Immature natural killer cell (primary cell): ENCODE data around the gene ABHD8. TPM values are rescaled to one million over a fixed set of nuclear protein-coding genes. Genes with fewer than 3 reads are reported as not detected.
A peak's percentile ranks its signal among the peaks of the same experiment; 100 is the strongest.

Experiments used
- DNase-seq, 3 donors: peaks; one replicate each; pipeline ENCODE4 v3.0.0; 2022; ENCODE audit warnings: mixed read lengths in 1 of 3
- H3K27ac Mint-ChIP-seq, 6 donors: one replicate each; pipeline ENCODE4 v1.8.0; 2020; ENCODE audit warnings: mixed read lengths in 6 of 6, mild to moderate bottlenecking in 5 of 6, inconsistent platforms in 4 of 6, moderate library complexity in 3 of 6
- H3K27me3 Mint-ChIP-seq, 3 donors: one replicate each; pipeline ENCODE4 v1.8.0; 2020 to 2021; ENCODE audit warnings: low read depth in 3 of 3, mild to moderate bottlenecking in 3 of 3, mixed read lengths in 3 of 3, moderate library complexity in 3 of 3, inconsistent platforms in 1 of 3
- H3K36me3 Mint-ChIP-seq, 3 donors: one replicate each; pipeline ENCODE4 v1.8.0; 2020; ENCODE audit warnings: mixed read lengths in 3 of 3, inconsistent platforms in 2 of 3, mild to moderate bottlenecking in 2 of 3
- H3K4me1 Mint-ChIP-seq, 2 donors: one replicate each; pipeline ENCODE4 v1.8.0; 2020; ENCODE audit warnings: inconsistent platforms in 2 of 2, mild to moderate bottlenecking in 2 of 2, mixed read lengths in 2 of 2, moderate library complexity in 1 of 2
- H3K4me3 Mint-ChIP-seq, 5 donors: one replicate each; pipeline ENCODE4 v1.8.0; 2020; ENCODE audit warnings: mild to moderate bottlenecking in 5 of 5, mixed read lengths in 5 of 5, inconsistent platforms in 3 of 5, moderate library complexity in 3 of 5
- H3K9me3 Mint-ChIP-seq, 6 donors: one replicate each; pipeline ENCODE4 v1.8.0; 2020; ENCODE audit warnings: mild to moderate bottlenecking in 6 of 6, mixed read lengths in 6 of 6, inconsistent platforms in 4 of 6, moderate library complexity in 3 of 6
- polyA plus RNA-seq, 3 donors: library from polyadenylated mRNA; unstranded; fragments of 300-500 nt; fragmentation: Illumina TruSeq; gene quantifications; one replicate each; pipeline ENCODE4 v1.2.3, GENCODE V29; 2021

Gene ABHD8
- polyA plus RNA-seq, 3 donors from 2014 or later, result 7.5 to 10.3 (median 8.3) TPM

DNA sequence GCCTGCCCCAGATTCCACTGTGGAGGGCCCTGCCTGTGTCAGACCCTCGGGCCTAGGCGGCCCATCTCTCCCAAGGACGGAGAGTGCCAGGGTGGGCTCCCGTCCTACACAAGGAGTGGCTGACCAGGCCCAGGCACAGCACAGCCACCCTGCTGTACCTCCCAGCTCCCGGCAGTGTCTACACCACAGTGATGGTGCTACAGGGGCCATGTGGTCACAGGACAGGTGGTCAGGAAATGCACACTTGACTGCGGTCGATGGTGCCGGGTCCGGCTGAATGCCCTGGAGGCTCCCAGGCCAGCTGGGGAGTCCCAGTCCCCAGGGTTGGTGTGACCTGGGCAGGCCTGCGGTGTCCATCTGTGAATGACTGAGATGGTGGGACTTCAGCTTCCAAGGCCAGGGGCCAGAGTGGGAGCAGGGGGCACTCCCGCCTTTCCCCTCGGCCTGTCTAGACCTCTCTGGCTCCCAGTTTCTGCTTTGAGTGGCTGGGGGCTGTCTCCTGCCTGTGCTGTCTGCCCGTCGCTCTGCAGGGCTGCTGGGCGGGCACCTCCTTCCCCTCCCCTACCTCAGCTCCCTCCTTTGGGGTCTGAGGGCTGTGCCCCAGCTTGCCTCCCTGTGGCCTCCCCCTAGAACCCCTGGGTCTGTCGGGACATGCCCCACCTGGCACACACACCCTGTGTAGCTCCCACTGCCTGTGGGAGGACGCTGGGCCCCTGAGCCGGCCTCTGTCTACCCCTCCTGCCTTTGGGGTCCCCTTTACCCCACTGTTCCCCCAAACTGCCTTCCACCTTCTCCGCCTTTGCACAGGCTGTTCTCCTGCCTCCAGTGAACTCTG lies 18.6 kb upstream of the ABHD8 start:
- Mint-ChIP-seq H3K9me3 (no peaks in the 10 kb centered on the region), H3K27me3 (peaks cover 2 to 7% (median 2%) of the 10 kb centered on the region in 3 donors), H3K4me3 (no peak overlapping the region), H3K36me3 (peaks cover 0 to 13% (median 4%) of the 10 kb centered on the region in 3 donors), H3K4me1 (peaks cover 0 to 6% of the 10 kb centered on the region in 2 donors), H3K27ac (no peak overlapping the region)
- no peak for DNase-seq

DNA sequence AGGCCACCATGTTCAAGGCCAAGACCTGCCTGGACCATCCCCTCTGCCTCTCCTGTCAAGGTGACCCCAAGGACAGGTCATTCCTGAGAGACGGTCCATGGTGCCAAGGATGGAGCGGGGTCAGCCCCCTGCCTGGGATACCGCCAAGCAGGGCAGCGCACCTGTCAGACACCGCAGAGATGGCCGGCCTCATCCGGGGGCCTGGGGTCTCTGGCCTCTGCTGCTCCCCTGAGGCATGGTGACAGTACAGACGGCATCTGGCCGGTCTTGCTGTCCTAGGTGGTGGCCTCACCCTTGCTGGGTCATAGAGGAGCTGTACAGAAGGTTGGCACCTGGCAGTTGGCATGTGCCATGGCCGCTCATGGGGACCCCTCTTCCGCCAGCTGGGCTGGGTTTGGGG lies 17.2 kb upstream of the ABHD8 start:
- H3K27me3 Mint-ChIP-seq, result peaks cover 2 to 5% (median 3%) of the 10 kb centered on the region in 3 donors
- no peak overlapping the region for H3K27ac Mint-ChIP-seq
- H3K4me1 Mint-ChIP-seq, result peaks cover 0 to 8% of the 10 kb centered on the region in 2 donors
- no peak overlapping the region for H3K4me3 Mint-ChIP-seq
- DNase-seq, result no peak
- H3K36me3 Mint-ChIP-seq, result peaks cover 0 to 13% (median 4%) of the 10 kb centered on the region in 3 donors
- H3K9me3 Mint-ChIP-seq, result no peaks in the 10 kb centered on the region

DNA sequence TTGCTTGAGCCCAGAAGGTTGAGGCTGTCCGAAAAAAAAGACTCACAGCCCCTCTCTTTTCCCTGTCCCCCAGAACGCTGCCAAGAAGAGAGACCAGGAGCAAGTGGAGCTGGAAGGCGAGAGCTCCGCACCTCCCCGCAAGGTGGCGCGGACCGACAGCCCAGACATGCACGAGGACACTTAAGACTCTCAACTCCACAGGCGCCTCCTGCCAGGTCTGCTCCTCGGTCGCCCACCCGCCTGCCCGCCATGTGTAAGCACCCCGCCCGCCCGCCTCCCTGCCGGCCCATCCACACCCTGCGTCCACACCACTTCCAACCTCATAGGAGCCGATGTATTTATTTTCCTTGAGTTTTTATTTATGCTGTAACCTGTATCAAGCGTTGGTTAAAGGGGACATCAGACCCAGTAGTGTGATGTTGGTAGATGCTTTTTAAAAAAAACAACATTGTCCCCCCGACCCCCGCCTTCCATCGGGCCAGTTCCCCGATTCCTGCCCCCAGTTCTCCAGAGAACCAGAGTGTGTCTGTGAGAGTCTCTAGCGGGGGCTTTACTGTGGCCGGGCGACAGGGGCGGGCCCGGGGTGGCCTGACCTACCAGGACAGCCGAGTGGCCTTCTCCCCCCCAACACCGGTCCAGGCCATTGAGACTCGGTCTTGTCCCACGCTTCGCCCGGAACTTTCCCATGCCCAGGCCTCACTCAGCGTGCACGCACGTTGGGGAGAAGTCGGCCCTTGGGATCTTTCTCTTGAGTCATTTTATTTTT lies 16.4 kb upstream of the ABHD8 start:
- Mint-ChIP-seq H3K4me3 (no peak overlapping the region), H3K9me3 (no peaks in the 10 kb centered on the region), H3K27me3 (peaks cover 2 to 5% (median 3%) of the 10 kb centered on the region in 3 donors), H3K27ac (no peak overlapping the region), H3K36me3 (peaks cover 0 to 13% (median 4%) of the 10 kb centered on the region in 3 donors), H3K4me1 (peaks cover 0 to 8% of the 10 kb centered on the region in 2 donors)
- no peak for DNase-seq

DNA sequence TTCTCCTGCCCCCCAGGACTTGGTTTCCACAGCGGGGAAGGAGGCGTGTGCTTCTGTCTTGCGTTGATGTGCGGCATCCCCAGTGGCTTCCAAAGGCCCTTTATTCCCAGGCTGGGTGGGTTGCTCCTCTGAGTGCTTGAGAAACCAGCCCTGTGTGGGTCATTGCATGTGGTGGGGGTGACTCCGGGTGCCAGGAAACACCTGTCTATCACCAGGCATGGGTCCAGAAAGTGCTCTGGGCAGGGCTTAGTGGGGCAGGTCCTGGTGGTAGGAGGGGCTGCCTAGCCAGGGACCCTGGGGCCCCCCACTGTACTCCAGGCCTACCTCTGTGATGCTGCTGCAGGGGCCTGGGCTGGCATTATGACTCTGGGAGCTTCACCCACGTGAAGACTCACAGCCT lies 15.7 kb upstream of the ABHD8 start:
- peaks cover 0 to 8% of the 10 kb centered on the region in 2 donors for H3K4me1 Mint-ChIP-seq
- no peak for DNase-seq
- peaks cover 2 to 5% (median 3%) of the 10 kb centered on the region in 3 donors for H3K27me3 Mint-ChIP-seq
- H3K4me3 Mint-ChIP-seq, result no peak overlapping the region
- peaks cover 0 to 13% (median 4%) of the 10 kb centered on the region in 3 donors for H3K36me3 Mint-ChIP-seq
- H3K27ac Mint-ChIP-seq, result no peak overlapping the region
- no peaks in the 10 kb centered on the region for H3K9me3 Mint-ChIP-seq

- H3K36me3 Mint-ChIP-seq, result no peaks in the 10 kb centered on the region
- no peak overlapping the region for H3K27ac Mint-ChIP-seq
- no peak for DNase-seq
- no peak overlapping the region for H3K4me3 Mint-ChIP-seq
- peaks cover 17 to 25% of the 10 kb centered on the region in 2 donors for H3K4me1 Mint-ChIP-seq
- no peaks in the 10 kb centered on the region for H3K9me3 Mint-ChIP-seq
- peaks cover 4 to 5% (median 4%) of the 10 kb centered on the region in 3 donors for H3K27me3 Mint-ChIP-seq
These were observed 10.9 kb upstream of the ABHD8 start for GRCh38 chr19:17314007-17314593.

GRCh38 chr19:17312189-17313113 lies 9.2 kb upstream of the ABHD8 start:
- Mint-ChIP-seq H3K4me3 (no peak overlapping the region), H3K4me1 (peaks cover 28 to 32% of the 10 kb centered on the region in 2 donors), H3K36me3 (no peaks in the 10 kb centered on the region), H3K27ac (no peak overlapping the region), H3K27me3 (peaks cover 5 to 9% (median 6%) of the 10 kb centered on the region in 3 donors), H3K9me3 (no peaks in the 10 kb centered on the region)
- no peak for DNase-seq

DNA sequence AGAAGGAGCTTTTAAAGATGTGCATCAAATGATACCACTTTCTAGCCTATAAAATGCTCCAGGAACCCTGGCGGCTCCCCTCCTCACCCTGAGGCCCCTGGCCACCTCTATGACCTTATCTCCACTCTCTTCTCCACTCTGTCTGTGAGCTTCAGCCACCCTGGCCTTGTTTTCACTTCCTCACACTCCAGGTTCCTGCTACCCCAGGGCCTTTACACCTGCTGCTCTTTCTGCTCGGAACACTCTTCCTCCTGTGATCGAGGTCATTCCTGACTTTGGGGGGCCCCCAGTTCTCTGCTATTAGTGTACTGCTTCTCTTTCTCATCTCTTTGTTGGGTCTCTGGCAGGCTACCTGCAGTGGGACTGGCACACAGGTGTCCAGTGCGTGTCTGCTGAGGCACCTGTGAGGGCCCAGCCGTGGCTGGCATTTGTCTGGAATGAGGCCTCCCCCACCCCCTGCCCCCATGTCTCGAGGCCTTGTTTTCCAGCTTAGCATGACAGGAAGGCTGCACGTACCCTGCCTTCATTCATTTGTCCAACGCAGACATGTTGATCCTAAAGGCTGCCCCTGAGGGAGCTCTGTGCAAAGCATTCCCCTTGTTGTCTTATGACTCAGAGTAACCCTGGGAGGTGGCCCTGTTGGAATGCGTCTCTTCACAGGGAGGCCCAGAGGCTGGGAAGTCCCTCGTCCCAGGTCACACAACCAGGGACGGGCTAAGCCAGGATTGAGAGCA lies 8.4 kb upstream of the ABHD8 start:
- Mint-ChIP-seq H3K27me3 (peaks cover 5 to 9% (median 6%) of the 10 kb centered on the region in 3 donors), H3K27ac (peak overlapping the region in 4 of 6 donors; percentile 40 to 80 (median 44)), H3K36me3 (no peaks in the 10 kb centered on the region), H3K9me3 (no peaks in the 10 kb centered on the region), H3K4me3 (peak overlapping the region; percentile 14 to 61 (median 46)), H3K4me1 (peaks cover 30 to 34% of the 10 kb centered on the region in 2 donors)
- no peak for DNase-seq

GRCh38 chr19:17309965-17310461 lies 6.8 kb upstream of the ABHD8 start:
- H3K4me3 Mint-ChIP-seq, result peak overlapping the region; percentile 88 to 99 (median 95)
- peaks cover 44 to 45% of the 10 kb centered on the region in 2 donors for H3K4me1 Mint-ChIP-seq
- H3K9me3 Mint-ChIP-seq, result no peaks in the 10 kb centered on the region
- peak overlapping the region; percentile 85 to 97 (median 94) for H3K27ac Mint-ChIP-seq
- H3K27me3 Mint-ChIP-seq, result peaks cover 6 to 10% (median 9%) of the 10 kb centered on the region in 3 donors
- DNase-seq, result no peak
- no peaks in the 10 kb centered on the region for H3K36me3 Mint-ChIP-seq

GRCh38 chr19:17309198-17309964 lies 6.2 kb upstream of the ABHD8 start, which contains the start of gene DDA1:
DDA1 (plus strand) TSS chr19:17309563; CDS start chr19:17309655, 92 bp downstream.
- peaks cover 50 to 51% of the 10 kb centered on the region in 2 donors for H3K4me1 Mint-ChIP-seq
- peak; percentile 99 for DNase-seq
- peak within 1 kb of the TSS; percentile 85 to 97 (median 94) for H3K27ac Mint-ChIP-seq

GRCh38 chr19:17307876-17308377 lies 4.7 kb upstream of the ABHD8 start:
- peak overlapping the region in 4 of 6 donors; percentile 32 to 85 (median 68) for H3K27ac Mint-ChIP-seq
- peaks cover 59 to 63% of the 10 kb centered on the region in 2 donors for H3K4me1 Mint-ChIP-seq
- H3K27me3 Mint-ChIP-seq, result peaks cover 6 to 11% (median 9%) of the 10 kb centered on the region in 3 donors
- H3K4me3 Mint-ChIP-seq, result peak overlapping the region; percentile 21 to 71 (median 64)
- DNase-seq, result no peak
- H3K36me3 Mint-ChIP-seq, result no peaks in the 10 kb centered on the region
- no peaks in the 10 kb centered on the region for H3K9me3 Mint-ChIP-seq

More at GRCh38 chr19:17309198-17309964, 6.2 kb upstream of the ABHD8 start, which contains the start of gene DDA1:
- peak within 1 kb of the TSS; percentile 88 to 99 (median 95) for H3K4me3 Mint-ChIP-seq
- H3K36me3 Mint-ChIP-seq, result no peaks in the 10 kb centered on the region
- peaks cover 6 to 11% (median 9%) of the 10 kb centered on the region in 3 donors for H3K27me3 Mint-ChIP-seq
- no peaks in the 10 kb centered on the region for H3K9me3 Mint-ChIP-seq

DNA sequence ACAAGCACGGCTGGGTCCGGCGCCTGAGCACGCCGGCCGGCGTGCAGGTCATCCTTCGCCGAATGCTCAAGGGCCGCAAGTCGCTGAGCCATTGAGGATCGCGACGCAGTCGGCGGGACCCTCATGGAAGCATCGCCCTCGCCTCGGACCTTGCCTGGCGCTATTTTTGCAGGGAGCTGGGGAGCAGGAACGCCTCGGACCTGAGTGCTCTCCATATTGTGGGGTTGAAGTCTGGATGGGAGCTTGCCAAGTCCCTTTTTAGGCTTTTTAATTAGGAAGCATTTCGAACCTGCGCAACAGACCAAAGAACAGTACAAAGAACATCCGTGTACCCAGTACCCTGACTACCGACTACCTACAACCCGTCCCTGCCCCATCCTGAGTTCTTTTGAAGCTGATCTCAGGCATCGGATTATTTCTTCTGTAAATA lies 3.1 kb upstream of the ABHD8 start:
- H3K9me3 Mint-ChIP-seq, result no peaks in the 10 kb centered on the region
- no peak for DNase-seq
- H3K4me3 Mint-ChIP-seq, result peak overlapping the region; percentile 88 to 92 (median 88)
- peak overlapping the region; percentile 56 to 89 (median 84) for H3K27ac Mint-ChIP-seq
- H3K36me3 Mint-ChIP-seq, result no peaks in the 10 kb centered on the region
- H3K4me1 Mint-ChIP-seq, result peaks cover 62 to 63% of the 10 kb centered on the region in 2 donors
- H3K27me3 Mint-ChIP-seq, result peaks cover 6 to 11% (median 9%) of the 10 kb centered on the region in 3 donors
